GM12878 (cell line): ENCODE measurements around the gene BHLHE41.

Experiments
- CHD4 ChIP-seq: fragments of 200-600 bp; sonication (generic); IDR thresholded peaks from 2 replicates; pipeline ENCODE4 v1.6.1; 2016; ENCODE audit warnings: mild to moderate bottlenecking
- RELB ChIP-seq: fragments of 450-650 bp; IDR thresholded peaks from 2 replicates; pipeline ENCODE4 v1.6.1; 2017; ENCODE audit warnings: low read depth, mild to moderate bottlenecking, moderate library complexity
- REST ChIP-seq: IDR thresholded peaks from 2 replicates; pipeline ENCODE4 v1.6.1; 2012; ENCODE audit warnings: mild to moderate bottlenecking, low read depth, low read length

- TF ChIP-seq CHD4 (no peak), REST (no peak), RELB (no peak)
Measured at GRCh38 chr12:26158078-26158764, 33.4 kb upstream of the BHLHE41 start.
